HL-60 (cell line): ENCODE measurements around the gene TANC1.

Experiments
- DNase-seq, 2 experiments: peaks; one replicate each; pipeline ENCODE4 v3.0.0-alpha.2; 2010 to 2020; ENCODE audit warnings: low read depth in 1 of 2, low spot score in 1 of 2
- H3K27ac ChIP-seq: fragments of 250-450 bp; sonication (Bioruptor Pico); replicated peaks from 2 replicates; pipeline ENCODE4 v1.5.1; 2020; ENCODE audit warnings: mild to moderate bottlenecking, moderate library complexity
- H3K27me3 ChIP-seq: fragments of 250-450 bp; sonication (Bioruptor Pico); 2 replicates; pipeline ENCODE4 v1.5.1; 2021; ENCODE audit warnings: mild to moderate bottlenecking, moderate library complexity; ENCODE audit not compliant: insufficient read depth, poor library complexity, severe bottlenecking
- H3K4me3 ChIP-seq: replicated peaks from 2 replicates; pipeline ENCODE4 v1.5.1; 2011; ENCODE audit warnings: mild to moderate bottlenecking, control low read depth, low read length; ENCODE audit not compliant: insufficient read depth
- GABPA ChIP-seq: IDR thresholded peaks from 2 replicates; pipeline ENCODE4 v1.6.1; 2012; ENCODE audit warnings: low read depth
- POLR2AphosphoS5 ChIP-seq: IDR thresholded peaks from 2 replicates; pipeline ENCODE4 v1.6.1; 2012; ENCODE audit warnings: low read depth
- SPI1 ChIP-seq: IDR thresholded peaks from 2 replicates; pipeline ENCODE4 v1.6.1; 2012; ENCODE audit warnings: low read depth, mild to moderate bottlenecking, borderline replicate concordance
- TF ChIP-seq, protein P1 (sequence below): IDR thresholded peaks from one replicate; pipeline ENCODE4 v1.5.1; 2011; ENCODE audit warnings: low read length, control low read depth, inconsistent platforms; ENCODE audit not compliant: insufficient read depth
- TF ChIP-seq, protein P2 (sequence below): IDR thresholded peaks from 2 replicates; pipeline ENCODE4 v1.6.1; 2012; ENCODE audit warnings: low read depth; ENCODE audit not compliant: insufficient replicate concordance

TANC1 gene

GRCh38 chr2:159101755-159102489 is 133.5 kb downstream of the TANC1 start:
- Histone ChIP-seq H3K4me3 (no peak overlapping the region), H3K27me3 (no peaks in the 10 kb centered on the region), H3K27ac (no peak overlapping the region)
- no peak for TF ChIP-seq GABPA
- no peak for TF ChIP-seq POLR2AphosphoS5
- no peak for TF ChIP-seq SPI1
- TF ChIP-seq, protein P1, sequence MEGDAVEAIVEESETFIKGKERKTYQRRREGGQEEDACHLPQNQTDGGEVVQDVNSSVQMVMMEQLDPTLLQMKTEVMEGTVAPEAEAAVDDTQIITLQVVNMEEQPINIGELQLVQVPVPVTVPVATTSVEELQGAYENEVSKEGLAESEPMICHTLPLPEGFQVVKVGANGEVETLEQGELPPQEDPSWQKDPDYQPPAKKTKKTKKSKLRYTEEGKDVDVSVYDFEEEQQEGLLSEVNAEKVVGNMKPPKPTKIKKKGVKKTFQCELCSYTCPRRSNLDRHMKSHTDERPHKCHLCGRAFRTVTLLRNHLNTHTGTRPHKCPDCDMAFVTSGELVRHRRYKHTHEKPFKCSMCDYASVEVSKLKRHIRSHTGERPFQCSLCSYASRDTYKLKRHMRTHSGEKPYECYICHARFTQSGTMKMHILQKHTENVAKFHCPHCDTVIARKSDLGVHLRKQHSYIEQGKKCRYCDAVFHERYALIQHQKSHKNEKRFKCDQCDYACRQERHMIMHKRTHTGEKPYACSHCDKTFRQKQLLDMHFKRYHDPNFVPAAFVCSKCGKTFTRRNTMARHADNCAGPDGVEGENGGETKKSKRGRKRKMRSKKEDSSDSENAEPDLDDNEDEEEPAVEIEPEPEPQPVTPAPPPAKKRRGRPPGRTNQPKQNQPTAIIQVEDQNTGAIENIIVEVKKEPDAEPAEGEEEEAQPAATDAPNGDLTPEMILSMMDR = no peak
- TF ChIP-seq, protein P2, sequence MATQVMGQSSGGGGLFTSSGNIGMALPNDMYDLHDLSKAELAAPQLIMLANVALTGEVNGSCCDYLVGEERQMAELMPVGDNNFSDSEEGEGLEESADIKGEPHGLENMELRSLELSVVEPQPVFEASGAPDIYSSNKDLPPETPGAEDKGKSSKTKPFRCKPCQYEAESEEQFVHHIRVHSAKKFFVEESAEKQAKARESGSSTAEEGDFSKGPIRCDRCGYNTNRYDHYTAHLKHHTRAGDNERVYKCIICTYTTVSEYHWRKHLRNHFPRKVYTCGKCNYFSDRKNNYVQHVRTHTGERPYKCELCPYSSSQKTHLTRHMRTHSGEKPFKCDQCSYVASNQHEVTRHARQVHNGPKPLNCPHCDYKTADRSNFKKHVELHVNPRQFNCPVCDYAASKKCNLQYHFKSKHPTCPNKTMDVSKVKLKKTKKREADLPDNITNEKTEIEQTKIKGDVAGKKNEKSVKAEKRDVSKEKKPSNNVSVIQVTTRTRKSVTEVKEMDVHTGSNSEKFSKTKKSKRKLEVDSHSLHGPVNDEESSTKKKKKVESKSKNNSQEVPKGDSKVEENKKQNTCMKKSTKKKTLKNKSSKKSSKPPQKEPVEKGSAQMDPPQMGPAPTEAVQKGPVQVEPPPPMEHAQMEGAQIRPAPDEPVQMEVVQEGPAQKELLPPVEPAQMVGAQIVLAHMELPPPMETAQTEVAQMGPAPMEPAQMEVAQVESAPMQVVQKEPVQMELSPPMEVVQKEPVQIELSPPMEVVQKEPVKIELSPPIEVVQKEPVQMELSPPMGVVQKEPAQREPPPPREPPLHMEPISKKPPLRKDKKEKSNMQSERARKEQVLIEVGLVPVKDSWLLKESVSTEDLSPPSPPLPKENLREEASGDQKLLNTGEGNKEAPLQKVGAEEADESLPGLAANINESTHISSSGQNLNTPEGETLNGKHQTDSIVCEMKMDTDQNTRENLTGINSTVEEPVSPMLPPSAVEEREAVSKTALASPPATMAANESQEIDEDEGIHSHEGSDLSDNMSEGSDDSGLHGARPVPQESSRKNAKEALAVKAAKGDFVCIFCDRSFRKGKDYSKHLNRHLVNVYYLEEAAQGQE = no peak
- DNase-seq = no peak

- TF ChIP-seq, protein P2 = no peak
- no peak for TF ChIP-seq SPI1
- TF ChIP-seq POLR2AphosphoS5 = no peak
- TF ChIP-seq, protein P1 = no peak
- TF ChIP-seq GABPA = no peak
- no peaks in the 10 kb centered on the region for H3K27me3 ChIP-seq
- H3K4me3 ChIP-seq = no peak overlapping the region
- no peak for DNase-seq
- H3K27ac ChIP-seq = no peak overlapping the region
Observed at GRCh38 chr2:159103411-159103810, 135.0 kb downstream of the TANC1 start.

DNA sequence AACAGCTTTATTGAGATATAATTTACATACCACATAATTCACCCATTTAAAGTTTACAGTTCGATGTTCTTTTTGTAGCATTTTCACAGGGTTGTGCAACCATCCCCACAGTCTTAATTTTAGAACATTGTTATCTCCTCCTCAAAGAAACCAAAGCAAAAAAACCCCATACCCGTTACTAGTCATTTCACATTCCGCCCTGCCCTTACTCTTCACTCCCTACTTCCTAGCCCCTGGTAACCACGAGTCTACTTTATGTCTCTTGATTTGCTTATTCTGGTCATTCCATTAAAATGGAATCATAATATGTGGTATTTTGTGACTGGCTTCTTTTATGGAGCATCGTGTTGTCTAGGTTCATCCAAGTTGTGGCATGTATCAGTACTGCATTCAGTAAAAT is 137.7 kb downstream of the TANC1 start:
- Histone ChIP-seq H3K4me3 (no peak overlapping the region), H3K27me3 (no peaks in the 10 kb centered on the region), H3K27ac (no peak overlapping the region)
- DNase-seq = no peak
- TF ChIP-seq POLR2AphosphoS5 = no peak
- TF ChIP-seq, protein P1 = no peak
- TF ChIP-seq, protein P2 = no peak
- no peak for TF ChIP-seq SPI1
- no peak for TF ChIP-seq GABPA
